GM18507 (cell line): ENCODE results near the gene PLEKHG1.
A peak's percentile ranks its signal among the peaks of the same experiment; 100 is the strongest.

Experiments used
- DNase-seq: peaks from one replicate; pipeline ENCODE4 v3.0.0; 2011; ENCODE audit warnings: low read depth; ENCODE audit not compliant: insufficient read length; ENCODE audit errors: extremely low spot score
- FAIRE-seq: peaks from 2 replicates; lab custom pipeline; 2011; peaks lifted over from hg19 to GRCh38; lab: Jason Lieb, UNC

Gene PLEKHG1

DNA sequence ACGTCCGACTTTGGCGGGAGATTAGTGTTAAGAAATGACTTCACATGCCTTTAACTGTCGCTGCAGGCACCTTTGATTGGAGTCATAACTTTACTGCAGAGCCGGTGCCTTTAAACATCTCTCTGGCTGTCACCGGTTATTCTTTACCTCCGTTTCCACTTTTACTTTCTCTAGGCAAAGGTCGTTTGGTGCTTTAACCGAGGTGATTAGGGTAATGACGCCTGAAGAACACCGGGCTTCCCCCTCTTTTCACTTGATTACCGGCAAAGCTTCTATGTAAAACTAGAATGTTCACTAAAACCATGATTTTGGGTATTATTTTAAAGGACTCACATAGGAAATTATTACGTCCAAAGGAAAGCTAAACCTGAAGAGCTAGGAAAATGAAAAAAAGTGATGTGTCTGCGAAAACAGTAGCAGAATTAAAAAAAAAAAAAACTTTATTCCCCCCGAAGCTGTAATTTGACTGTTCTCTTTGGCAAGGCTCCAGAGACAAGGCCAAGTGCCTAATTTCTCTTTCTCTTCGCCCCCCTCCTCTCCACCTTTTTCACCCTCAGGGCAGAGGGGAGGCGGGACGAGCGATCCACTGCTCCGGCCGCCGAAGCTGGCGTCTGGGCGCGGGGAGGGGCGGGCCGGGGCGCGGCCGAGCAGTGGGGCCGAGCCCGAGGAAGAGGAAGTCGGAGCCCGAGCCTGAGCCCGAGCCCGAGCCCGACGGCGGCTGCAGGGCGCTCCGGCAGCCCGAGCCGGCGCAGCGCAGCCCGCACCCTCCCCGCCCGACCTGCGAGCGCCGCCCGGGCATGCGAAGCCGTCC lies at the start of gene PLEKHG1:
Gene PLEKHG1, plus strand, starts transcription at position 687 of the 811 bp plus-strand sequence. CDS start 133,797 bp downstream, outside the sequence.
- peak; percentile 69 for DNase-seq
- FAIRE-seq = peak; percentile 33

DNA sequence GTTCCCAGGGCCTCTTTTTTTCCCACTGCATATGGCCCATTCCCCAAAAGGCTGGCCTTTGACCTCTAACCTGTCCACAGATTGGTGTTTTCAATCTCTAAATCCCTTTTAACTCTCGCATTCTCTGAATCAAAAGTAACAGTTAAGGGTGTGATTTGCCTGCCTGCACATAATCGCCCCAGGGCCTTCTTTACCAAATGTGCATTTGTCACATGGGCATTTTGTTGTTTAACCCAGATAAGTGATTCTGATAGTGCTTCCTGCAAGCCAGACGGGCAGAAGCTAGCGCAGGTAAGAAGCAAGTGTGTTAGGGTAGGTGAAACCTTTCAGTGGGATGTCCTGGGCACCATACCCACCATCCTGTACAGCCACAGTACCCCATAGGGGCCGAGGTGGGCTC lies 49.4 kb upstream of the PLEKHG1 start:
- DNase-seq = no peak
- FAIRE-seq = no peak

DNA sequence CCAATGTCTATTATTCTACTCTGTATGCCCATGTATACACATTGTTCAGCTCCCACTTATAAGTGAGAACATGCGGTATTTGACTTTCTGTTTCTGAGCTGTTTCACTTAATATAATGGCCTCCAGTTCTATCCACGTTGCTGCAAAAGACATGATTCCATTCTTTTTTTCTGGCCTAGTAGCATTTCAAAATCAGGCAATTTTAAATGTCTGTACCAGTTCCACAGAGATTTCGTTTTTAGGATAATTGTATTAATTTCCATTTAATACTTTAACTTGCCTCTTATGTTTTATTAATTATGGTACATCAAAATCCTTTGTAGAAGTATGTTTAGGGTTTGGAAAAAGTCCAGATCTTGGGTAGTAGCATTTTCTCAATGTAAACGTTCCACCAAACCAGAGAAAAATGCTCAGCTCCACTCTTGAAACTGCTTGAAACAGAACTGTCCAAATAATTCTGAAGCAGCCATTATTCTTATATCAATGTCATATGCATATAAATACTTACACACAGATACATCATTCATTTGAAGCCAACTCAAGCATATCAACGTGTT lies 42.6 kb upstream of the PLEKHG1 start:
- no peak for DNase-seq
- no peak for FAIRE-seq

DNA sequence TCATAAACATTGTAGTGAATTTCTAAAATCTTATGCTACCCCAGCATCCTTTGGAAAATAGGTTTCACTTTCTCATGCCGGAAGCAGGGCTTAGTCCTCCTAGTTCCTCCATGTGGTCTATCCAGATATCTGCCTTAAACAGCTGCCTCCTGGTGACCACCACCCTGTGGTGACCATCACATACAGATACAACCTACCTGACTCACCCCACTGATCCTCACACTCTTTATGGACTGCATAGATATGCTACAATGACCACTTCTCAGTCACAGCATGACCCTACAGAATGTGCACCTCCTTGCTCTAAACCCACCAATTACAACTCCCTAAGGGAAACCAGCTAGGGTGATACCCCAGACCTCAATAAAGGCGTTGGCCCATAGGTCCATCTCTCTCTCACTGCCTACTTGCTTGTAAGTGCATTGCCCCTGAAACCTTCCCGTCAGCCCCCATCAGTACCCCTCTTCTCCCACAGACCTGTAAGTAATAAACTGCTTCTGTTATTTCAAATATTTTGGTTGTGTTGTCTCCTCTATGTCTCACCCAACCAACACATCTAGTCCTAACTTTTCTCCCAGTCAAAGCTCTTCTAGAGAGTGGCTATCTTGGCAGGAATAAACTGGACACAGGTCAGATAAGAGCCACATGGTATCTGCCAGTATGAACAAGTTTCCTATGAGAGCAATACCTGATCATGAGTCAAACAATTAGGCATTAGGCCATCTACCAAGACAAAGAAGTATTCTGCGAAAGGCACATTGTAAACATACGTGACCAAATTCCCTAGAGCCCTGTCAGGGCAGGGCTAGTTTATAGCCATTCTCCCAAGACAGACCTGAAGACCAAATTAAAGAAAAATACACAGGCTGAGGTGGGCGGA lies 39.4 kb upstream of the PLEKHG1 start:
- no peak for FAIRE-seq
- DNase-seq = no peak

DNA sequence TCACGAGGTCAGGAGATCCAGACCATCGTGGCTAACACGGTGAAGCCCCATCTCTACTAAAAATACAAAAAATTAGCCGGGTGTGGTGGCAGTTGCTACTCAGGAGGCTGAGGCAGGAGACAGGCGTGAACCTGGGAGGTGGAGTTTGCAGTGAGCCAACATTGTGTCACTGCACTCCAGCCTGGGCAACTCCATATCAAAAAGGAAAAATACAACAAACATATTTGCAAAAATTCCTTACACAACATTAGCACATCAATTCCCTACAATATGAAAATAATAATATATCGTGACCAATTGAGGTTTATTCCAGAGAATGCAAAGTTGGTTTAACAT lies 38.8 kb upstream of the PLEKHG1 start:
- FAIRE-seq = no peak
- no peak for DNase-seq

DNA sequence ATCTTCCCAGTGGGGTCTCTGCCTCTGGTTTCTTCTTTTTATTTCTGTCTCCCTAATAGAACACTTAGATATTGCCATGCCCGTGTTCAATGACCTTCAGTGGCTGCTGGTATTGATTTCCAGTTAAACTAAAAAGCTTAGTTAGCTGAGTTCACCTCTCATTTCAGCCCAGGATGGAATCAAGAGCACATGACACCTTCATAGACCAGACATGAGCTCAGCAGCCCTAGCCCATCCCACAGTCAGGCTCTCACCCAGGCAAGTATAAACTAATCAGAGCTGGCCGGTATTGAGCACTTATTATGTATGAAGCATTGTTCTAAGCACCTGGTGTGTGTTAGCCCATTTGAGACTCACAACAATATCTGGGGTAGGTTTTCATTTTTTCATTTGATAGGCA lies 33.7 kb upstream of the PLEKHG1 start:
- no peak for FAIRE-seq
- no peak for DNase-seq

DNA sequence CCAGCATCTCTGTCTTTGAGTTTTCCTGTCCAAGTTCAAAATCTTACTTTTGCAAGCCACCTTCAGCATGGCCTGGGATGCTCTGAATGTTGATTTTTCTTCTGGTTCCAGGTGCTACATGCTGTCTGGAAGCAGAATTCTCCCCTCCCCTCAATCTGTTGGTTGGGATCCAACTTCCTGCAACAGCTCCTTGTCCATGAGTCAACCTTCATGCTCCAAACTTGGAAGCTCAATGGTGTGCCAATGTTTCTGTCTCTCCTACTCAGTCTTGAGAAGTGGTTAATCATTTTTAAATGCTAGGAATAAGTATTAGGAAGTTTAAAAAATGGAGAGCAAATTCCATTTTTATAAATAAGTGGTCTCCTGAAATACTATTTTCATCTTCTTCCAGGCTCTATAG lies 33.2 kb upstream of the PLEKHG1 start:
- no peak for FAIRE-seq
- no peak for DNase-seq

DNA sequence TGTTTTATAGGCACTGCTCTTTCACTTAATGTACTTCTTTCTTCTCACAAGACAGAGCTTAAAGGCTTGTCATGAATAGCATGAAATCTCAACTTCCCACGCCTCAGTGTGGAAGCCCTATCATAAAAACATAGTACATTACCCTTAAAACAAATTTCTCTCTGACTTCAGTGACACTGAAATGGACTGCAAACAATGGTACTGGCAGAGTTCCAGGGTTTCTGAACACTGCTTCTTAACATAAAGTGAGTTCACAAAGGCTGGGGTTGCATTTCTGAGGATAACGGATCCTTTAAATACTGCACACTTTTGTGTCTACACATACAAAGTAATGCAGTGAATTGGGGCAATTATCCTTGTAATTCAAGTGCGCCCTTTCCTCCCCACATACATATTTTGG lies 32.3 kb upstream of the PLEKHG1 start:
- FAIRE-seq = no peak
- no peak for DNase-seq

DNA sequence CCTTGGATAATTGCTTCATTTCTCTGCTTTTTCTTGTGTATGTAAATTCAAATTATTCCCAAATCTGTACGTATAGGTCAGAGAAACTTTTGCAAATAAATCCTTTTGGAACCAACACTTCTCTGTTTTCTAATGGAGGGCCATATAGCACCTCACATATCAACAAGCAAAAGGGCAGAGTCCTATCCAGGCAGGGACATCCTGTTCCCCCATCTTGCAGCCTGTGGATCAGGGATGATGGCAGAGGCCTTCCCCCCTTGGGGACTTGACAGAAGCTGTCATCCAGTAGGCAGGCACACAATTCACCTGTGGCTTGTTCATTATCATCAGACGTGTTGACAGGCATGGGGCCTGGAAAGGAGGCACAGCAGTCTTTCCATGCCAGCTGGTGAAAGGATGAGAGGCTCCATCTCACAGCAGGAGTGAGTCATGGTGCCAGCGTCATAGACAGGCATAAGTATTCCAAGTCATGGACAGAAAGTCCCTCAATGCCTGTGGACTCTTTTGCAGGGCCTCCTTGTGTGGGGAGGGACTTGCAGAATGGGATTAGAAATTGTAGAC lies 31.8 kb upstream of the PLEKHG1 start:
- FAIRE-seq (no peak), DNase-seq (no peak)

DNA sequence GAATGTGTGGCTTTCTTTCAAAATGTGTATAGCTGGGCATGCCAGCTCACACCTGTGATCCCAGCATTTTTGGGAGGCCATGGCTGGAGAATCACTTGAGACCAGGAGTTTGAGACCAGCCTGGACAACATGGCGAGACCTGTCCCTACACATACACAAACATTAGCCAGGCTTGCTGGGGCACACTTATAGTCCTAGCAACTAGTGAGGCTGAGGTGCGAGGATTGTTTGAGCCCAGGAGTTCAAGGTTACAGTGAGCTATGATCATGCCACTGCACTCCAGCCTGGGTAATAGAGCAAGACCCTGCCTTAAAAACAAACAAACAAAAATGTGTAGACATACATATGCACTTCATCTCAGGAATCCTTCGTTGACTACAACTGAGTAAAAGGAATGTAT lies 31.1 kb upstream of the PLEKHG1 start:
- FAIRE-seq (no peak), DNase-seq (no peak)

DNA sequence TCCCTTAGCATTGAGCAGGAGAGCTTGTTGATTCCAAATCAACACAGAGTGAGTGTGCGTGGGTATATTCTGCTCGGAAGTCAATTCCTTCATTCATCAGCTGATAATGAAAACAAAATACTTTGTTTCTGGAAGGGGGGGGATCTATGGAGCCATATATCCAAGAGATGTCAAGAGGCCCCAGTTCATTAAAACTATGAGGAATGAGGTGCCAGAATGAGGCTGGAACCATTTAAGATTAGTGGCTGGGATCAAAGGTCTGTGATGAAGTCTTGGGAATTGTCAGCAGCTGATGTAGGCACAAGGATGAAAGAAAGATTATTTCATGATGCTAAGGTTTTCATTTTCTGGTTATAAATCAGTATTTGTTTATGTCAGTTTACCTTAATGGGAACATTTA lies 30.5 kb upstream of the PLEKHG1 start:
- DNase-seq (no peak), FAIRE-seq (no peak)

DNA sequence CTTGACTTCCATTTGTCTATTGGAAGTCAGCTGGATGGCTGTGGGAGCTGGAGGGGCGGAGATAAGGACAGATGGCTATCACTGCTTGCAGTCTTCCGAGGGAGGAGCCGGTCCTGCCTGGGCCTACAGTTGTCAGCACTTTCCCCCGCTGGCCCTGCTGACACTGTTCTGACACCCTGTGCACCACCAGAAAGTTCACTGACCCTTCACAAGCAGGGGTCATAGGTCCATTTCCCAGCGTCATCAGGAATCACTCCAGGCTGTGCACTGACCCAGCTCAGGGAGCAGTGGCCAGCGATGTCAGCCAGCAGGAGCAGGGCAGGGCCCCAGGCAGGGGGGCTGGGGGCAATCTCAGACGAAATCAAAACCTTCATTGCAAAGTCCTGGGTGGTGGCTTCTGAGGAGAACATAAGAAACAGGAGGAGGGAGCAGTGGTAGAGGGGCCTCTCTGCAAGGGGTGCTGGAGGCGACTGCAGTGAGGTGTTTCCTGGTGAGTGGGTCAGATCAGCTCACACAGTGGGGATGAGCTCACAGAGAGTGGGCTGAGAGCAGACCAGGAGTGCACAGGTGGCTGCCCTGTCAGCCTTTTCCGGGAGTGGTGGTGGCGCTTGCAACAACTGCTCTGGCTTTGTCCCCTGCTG lies 26.5 kb upstream of the PLEKHG1 start:
- DNase-seq (no peak), FAIRE-seq (no peak)

DNA sequence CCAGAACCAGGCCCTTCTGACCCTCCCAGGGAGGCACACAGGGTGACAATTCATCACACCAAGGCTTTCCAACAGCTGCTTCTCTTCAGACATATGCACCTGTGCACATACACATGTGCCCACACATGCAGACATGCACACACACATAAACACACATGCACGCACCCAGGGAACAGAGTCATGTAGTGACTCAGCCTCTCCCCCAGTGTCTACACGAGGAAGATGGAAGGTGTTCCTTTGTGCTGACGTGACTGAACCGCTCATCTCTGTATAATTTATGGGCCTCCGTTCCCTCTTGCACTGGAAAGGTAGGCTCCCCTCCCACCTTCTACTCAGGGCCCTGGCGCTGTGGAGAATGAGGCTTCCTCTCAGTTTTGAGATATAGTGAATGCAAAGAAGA lies 23.8 kb upstream of the PLEKHG1 start:
- no peak for DNase-seq
- FAIRE-seq = no peak

DNA sequence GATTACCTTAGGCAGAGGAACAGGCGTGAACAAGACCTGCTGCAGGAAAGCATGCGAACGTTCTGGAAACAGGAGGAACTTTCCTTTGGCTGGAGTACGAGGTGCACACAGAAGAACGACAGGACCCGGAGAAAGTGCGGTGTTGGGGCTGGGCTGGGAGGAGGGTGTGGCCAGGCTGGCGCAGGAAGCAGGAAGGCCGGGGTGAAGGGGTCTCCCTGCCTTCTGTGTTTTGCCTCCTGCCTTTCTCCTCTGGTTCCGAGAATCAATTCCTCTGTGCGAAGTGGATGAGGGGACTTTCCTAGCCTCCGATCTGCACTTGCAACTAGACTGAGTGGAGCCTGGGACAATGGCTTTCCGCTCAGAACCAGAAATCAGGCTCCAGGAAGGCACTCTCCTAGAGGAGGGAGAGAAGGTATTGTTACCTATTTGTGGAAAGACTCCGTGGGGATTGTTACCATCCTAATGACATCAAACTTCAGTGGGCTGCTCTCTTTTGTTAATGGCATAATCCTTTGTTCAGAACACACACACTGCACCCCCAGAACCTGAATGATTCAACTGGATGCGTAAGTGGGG lies 22.9 kb upstream of the PLEKHG1 start:
- FAIRE-seq = no peak
- no peak for DNase-seq

DNA sequence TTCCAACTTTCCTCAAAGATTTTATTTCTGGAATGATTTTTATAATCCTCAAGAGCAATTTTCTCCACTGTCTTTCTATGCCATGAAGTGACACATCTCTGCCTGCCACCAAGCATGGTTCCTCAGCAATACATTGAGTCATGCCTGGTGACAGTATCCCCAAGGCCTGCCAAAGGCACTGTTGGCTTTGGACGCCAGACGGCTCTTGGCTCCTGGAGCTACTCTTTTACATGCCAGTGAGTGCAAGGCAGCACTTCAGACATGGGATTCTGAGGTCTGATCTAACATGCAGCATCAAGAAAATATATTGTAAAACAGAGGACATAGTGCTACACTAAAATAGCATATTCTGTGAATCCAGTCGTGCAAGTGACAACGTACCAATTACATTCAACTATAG lies 20.1 kb upstream of the PLEKHG1 start:
- FAIRE-seq (no peak), DNase-seq (no peak)

DNA sequence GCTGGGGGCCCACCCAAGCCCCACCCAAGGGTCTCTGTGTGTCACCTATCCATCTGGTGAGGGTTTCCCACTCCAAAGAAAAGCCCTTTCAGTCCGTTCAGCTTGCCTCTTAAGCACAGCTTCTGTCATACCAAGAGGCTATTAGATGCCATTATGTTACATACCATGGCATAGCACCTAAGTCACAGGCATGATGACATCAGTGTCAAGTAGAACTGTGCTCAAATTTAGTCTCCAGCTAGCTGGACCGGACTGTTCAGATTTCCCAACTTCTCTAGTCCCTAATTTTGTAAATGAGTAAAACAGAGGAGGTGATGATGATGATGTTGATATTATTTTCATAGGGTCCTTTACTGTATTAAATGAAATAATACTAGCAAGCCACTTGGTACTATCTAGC lies 19.2 kb upstream of the PLEKHG1 start:
- DNase-seq = no peak
- FAIRE-seq = no peak

DNA sequence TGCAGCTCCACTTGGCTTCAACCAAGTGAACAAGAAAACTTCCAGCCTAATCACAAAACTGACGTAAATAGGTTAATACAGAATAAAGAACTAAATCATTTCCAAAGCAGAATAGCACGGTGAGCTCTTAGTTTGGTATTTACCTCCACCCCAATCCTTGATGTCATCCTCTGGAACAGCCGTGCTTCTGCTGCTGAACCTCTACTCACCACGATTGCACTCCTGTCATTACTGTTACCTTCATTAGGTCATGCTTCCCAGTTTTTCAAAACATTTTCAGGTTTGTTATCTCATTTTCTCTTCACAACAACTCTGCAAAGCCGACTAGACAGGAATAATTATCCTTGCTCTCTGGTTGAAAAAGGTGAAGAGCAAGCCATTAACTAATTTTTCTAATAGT lies 15.6 kb upstream of the PLEKHG1 start:
- DNase-seq = no peak
- FAIRE-seq = no peak

DNA sequence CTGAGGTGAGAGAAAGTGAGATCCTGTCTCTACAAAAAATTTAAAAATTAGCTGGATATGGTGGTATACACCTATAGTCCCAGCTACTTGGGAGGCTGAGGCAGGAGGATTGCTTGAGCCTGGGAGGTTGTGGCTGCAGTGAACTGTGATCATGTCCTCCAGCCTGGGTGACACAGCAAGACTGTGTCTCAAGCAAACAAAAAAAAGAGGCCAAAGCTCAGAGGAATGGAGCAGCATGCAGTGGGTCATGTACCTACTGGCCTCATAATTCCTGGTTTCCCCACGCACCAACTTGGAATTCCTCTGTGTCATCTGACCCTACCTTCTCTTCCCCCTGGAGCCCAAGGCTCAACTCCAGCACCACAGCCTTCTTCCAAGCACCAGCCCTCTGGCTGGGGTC lies 15.1 kb upstream of the PLEKHG1 start:
- DNase-seq (no peak), FAIRE-seq (no peak)

DNA sequence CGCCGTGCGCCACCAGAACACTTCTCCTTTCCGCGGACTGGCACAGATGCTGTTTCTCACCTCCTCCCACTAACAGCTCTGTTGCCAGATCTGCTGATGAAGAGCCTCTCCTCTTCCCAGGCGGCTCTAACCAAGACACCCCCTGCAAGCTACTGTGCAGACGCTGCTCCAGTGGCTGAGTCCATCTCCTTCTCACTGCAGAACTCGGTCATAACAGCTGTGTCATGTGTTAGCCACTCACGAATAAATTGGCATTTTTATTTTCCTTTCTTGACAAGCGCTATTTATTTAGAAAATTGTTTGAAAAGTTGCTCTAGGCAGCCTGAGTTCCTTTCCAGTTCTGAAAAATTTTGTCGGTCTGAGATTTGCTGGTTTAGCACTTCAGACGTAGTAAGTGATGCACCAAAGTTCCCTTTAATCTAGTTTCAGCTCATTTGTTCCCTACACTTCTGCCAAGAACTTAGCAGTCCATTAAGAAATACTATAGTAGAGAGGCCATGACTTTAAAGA lies 12.8 kb upstream of the PLEKHG1 start:
- no peak for FAIRE-seq

More for the DNA sequence above, 12.8 kb upstream of the PLEKHG1 start:
- no peak for DNase-seq
